Breast epithelium (tissue), 3 donors: ENCODE data around the gene LCE3C.

ENCODE experiments used
- POLR2AphosphoS5 ChIP-seq, 3 donors: sonication (generic); formaldehyde crosslinking; IDR thresholded peaks; one replicate each; pipeline ENCODE4 v1.6.1; 2017; ENCODE audit warnings: antibody characterized with exemption in 3 of 3
- TF ChIP-seq, protein P1 (sequence below), 3 donors: fragments of 450-650 bp; IDR thresholded peaks; one replicate each; pipeline ENCODE4 v1.5.1; 2016 to 2017; ENCODE audit warnings: antibody characterized with exemption in 3 of 3, mild to moderate bottlenecking in 3 of 3, moderate library complexity in 3 of 3

DNA sequence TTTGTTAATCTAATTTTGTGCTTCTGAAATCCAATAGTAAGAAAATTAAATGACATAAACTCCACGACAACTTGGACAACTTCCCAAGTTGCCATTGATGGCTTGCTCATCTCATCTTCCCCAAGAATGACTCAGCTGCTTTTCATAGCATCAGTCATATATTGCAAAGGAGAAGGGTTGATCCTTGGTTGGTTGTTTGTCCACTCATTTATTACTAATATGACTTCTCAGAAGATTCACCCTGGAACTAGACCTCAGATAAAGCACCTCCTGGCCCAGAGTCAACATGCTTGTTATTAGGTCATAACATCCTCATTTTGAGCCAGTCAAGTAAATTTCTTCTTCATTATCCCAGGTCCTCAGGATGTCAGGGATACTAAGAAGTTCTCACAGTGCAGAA, 17.4 kb upstream of the LCE3C start:
- no peak for TF ChIP-seq POLR2AphosphoS5 (IDR thresholded peaks at IDR 0.05)
- TF ChIP-seq, protein P1, sequence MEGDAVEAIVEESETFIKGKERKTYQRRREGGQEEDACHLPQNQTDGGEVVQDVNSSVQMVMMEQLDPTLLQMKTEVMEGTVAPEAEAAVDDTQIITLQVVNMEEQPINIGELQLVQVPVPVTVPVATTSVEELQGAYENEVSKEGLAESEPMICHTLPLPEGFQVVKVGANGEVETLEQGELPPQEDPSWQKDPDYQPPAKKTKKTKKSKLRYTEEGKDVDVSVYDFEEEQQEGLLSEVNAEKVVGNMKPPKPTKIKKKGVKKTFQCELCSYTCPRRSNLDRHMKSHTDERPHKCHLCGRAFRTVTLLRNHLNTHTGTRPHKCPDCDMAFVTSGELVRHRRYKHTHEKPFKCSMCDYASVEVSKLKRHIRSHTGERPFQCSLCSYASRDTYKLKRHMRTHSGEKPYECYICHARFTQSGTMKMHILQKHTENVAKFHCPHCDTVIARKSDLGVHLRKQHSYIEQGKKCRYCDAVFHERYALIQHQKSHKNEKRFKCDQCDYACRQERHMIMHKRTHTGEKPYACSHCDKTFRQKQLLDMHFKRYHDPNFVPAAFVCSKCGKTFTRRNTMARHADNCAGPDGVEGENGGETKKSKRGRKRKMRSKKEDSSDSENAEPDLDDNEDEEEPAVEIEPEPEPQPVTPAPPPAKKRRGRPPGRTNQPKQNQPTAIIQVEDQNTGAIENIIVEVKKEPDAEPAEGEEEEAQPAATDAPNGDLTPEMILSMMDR (IDR thresholded peaks at IDR 0.05) = no peak
